HepG2 (cell line): ENCODE data around the gene CLIC6. TPM values are rescaled to one million over a fixed set of nuclear protein-coding genes. Genes with fewer than 3 reads are reported as not detected.

ENCODE experiments used
- ATAC-seq: fragments of 200-7000 bp; cut with Tn5 transposase; 3 replicates; pipeline ENCODE4 v1.9.1; 2020; ENCODE audit warnings: mild to moderate bottlenecking, moderate library complexity
- BruUV-seq: library from RNA; stranded (reverse); fragments of 400-500 nt; replicated peaks from 2 replicates; lab custom pipeline; 2021; lab: Mats Ljungman, UMichigan
- CTCF ChIA-PET: fragments of 300-600 bp; formaldehyde crosslinking; extraction: SDS; loops from one replicate; lab custom pipeline; 2021; ENCODE audit warnings: low total read pairs, inconsistent platforms, low intra/inter-chr PET ratio; lab: Yijun Ruan, JAX
- POLR2A ChIA-PET: fragments of 350-600 bp; sonication (Branson Sonifier 250); formaldehyde crosslinking; loops from one replicate; lab custom pipeline; 2020; ENCODE audit warnings: antibody characterized with exemption, inconsistent platforms; lab: Yijun Ruan, JAX
- DNase-seq: peaks from one replicate; pipeline ENCODE4 v3.0.0-alpha.2; 2015; ENCODE audit warnings: low spot score
- FAIRE-seq: peaks from 3 replicates; lab custom pipeline; 2011; peaks lifted over from hg19 to GRCh38; lab: Jason Lieb, UNC
- H2AFZ ChIP-seq: one replicate; pipeline ENCODE4 v1.6.1; 2011; ENCODE audit warnings: low read length, inconsistent platforms
- H3K27ac ChIP-seq: fragments of 300-600 bp; 3 replicates; pipeline ENCODE4 v1.8.0; 2011; ENCODE audit warnings: mixed run types, mild to moderate bottlenecking, mixed read lengths, low read length, inconsistent platforms; ENCODE audit not compliant: insufficient read depth; ENCODE audit errors: extremely low read length
- H3K27me3 ChIP-seq, 2 experiments: fragments of 200-600 bp in 1 of 2; 2 replicates in 1 of 2; 3 replicates in 1 of 2; pipeline versions ENCODE4 v1.6.0 to v1.8.0; 2011; ENCODE audit warnings: low read length in 2 of 2, mild to moderate bottlenecking in 2 of 2, moderate library complexity in 2 of 2, inconsistent platforms in 1 of 2; ENCODE audit not compliant: insufficient read depth in 2 of 2, control insufficient read depth in 1 of 2
- H3K36me3 ChIP-seq, 2 experiments: fragments of 200-600 bp in 1 of 2; replicated peaks in 1 of 2; 2 replicates in 1 of 2; 3 replicates in 1 of 2; pipeline versions ENCODE4 v1.5.1 to v1.8.0; 2011; ENCODE audit warnings: low read length in 2 of 2, inconsistent platforms in 1 of 2; ENCODE audit not compliant: insufficient read depth in 2 of 2, control insufficient read depth in 1 of 2
- H3K4me1 ChIP-seq: 2 replicates; pipeline ENCODE4 v1.5.1; 2012; ENCODE audit warnings: low read length, inconsistent platforms; ENCODE audit not compliant: insufficient read depth
- H3K4me2 ChIP-seq: 2 replicates; pipeline ENCODE4 v1.6.0; 2011; ENCODE audit warnings: low read depth, low read length, inconsistent platforms
- H3K4me3 ChIP-seq, 3 experiments: fragments of 200-600 bp in 1 of 3; sonication (generic), shearing (Covaris generic) in 1 of 3; replicated peaks in 1 of 3; 2 replicates each; pipeline ENCODE4 v1.5.1; 2011 to 2016; ENCODE audit warnings: low read length in 3 of 3, inconsistent platforms in 2 of 3, low read depth in 2 of 3, mild to moderate bottlenecking in 2 of 3, control low read depth in 1 of 3, mixed read lengths in 1 of 3; ENCODE audit not compliant: insufficient read depth in 1 of 3
- H3K79me2 ChIP-seq: one replicate; pipeline ENCODE4 v1.6.1; 2011; ENCODE audit warnings: low read length, inconsistent platforms; ENCODE audit not compliant: insufficient read depth
- H3K9ac ChIP-seq: 2 replicates; pipeline ENCODE4 v1.6.0; 2011; ENCODE audit warnings: mild to moderate bottlenecking, low read depth, low read length, inconsistent platforms; ENCODE audit not compliant: insufficient read depth
- H3K9me3 ChIP-seq: 2 replicates; pipeline ENCODE4 v1.5.1; 2012; ENCODE audit warnings: mild to moderate bottlenecking, low read length
- H4K20me1 ChIP-seq: 2 replicates; pipeline ENCODE4 v1.6.0; 2011; ENCODE audit warnings: inconsistent platforms, mild to moderate bottlenecking, low read length, moderate library complexity; ENCODE audit not compliant: insufficient read depth
- CBX5 ChIP-seq: sonication (generic); formaldehyde crosslinking; IDR thresholded peaks from 2 replicates; pipeline ENCODE4 v1.4.0; 2020; ENCODE audit warnings: missing genetic modification reagents, borderline replicate concordance
- KDM1A ChIP-seq: IDR thresholded peaks from 2 replicates; pipeline ENCODE4 v1.6.1; 2016; ENCODE audit warnings: missing compliant biosample characterization
- MAFK ChIP-seq, 2 experiments: IDR thresholded peaks in 1 of 2; conservative IDR thresholded peaks in 1 of 2; 2 replicates each; pipeline ENCODE4 v1.6.1; 2011; ENCODE audit warnings: improper control_type of control experiment in 2 of 2, low read length in 2 of 2
- PAX8 ChIP-seq: sonication (generic); formaldehyde crosslinking; IDR thresholded peaks from 2 replicates; pipeline ENCODE4 v1.8.0; 2022; ENCODE audit warnings: mild to moderate bottlenecking, missing genetic modification reagents, borderline replicate concordance
- SOX6 ChIP-seq, 2 experiments: fragments of 450-650 bp in 1 of 2; sonication (generic) in 1 of 2; formaldehyde crosslinking in 1 of 2; IDR thresholded peaks; 2 replicates each; pipeline versions ENCODE4 v1.4.0 to v1.6.1; 2017 to 2020; ENCODE audit warnings: antibody characterized with exemption in 1 of 2, mild to moderate bottlenecking in 1 of 2, missing genetic modification reagents in 1 of 2
- SSRP1 ChIP-seq: IDR thresholded peaks from 2 replicates; pipeline ENCODE4 v1.6.1; 2016; ENCODE audit warnings: control low read depth
- TBP ChIP-seq: sonication (generic); formaldehyde crosslinking; IDR thresholded peaks from 2 replicates; pipeline ENCODE4 v1.5.0; 2020; ENCODE audit warnings: missing genetic modification reagents
- ZBTB34 ChIP-seq: sonication (generic); formaldehyde crosslinking; IDR thresholded peaks from 2 replicates; pipeline ENCODE4 v1.8.0; 2022; ENCODE audit warnings: mild to moderate bottlenecking, missing genetic modification reagents
- ZBTB38 ChIP-seq: sonication (generic); formaldehyde crosslinking; IDR thresholded peaks from 2 replicates; pipeline ENCODE4 v1.5.1; 2020; ENCODE audit warnings: mild to moderate bottlenecking, missing genetic modification reagents
- ZNF205 ChIP-seq: IDR thresholded peaks from 2 replicates; pipeline ENCODE4 v1.6.1; 2018; ENCODE audit warnings: missing biosample characterization, missing genetic modification reagents
- ZNF326 ChIP-seq: sonication (generic); formaldehyde crosslinking; IDR thresholded peaks from 2 replicates; pipeline ENCODE4 v1.4.0; 2020; ENCODE audit warnings: missing genetic modification reagents, borderline replicate concordance
- ZNF547 ChIP-seq: sonication (generic); formaldehyde crosslinking; IDR thresholded peaks from 2 replicates; pipeline ENCODE4 v1.5.1; 2020; ENCODE audit warnings: mild to moderate bottlenecking, missing genetic modification reagents
- ZNF558 ChIP-seq: sonication (generic); formaldehyde crosslinking; IDR thresholded peaks from 2 replicates; pipeline ENCODE4 v1.9.0; 2022; ENCODE audit warnings: mild to moderate bottlenecking, missing genetic modification reagents, borderline replicate concordance
- ZNF562 ChIP-seq: sonication (generic); formaldehyde crosslinking; IDR thresholded peaks from 2 replicates; pipeline ENCODE4 v1.8.0; 2022; ENCODE audit warnings: missing genetic modification reagents, borderline replicate concordance
- ZNF563 ChIP-seq: sonication (generic); formaldehyde crosslinking; IDR thresholded peaks from 2 replicates; pipeline ENCODE4 v1.8.0; 2022; ENCODE audit warnings: mild to moderate bottlenecking, moderate library complexity, missing genetic modification reagents
- ZNF770 ChIP-seq: sonication (generic); formaldehyde crosslinking; IDR thresholded peaks from 2 replicates; pipeline ENCODE4 v1.5.0; 2020; ENCODE audit warnings: mild to moderate bottlenecking, missing genetic modification reagents
- ZNF839 ChIP-seq: sonication (generic); formaldehyde crosslinking; IDR thresholded peaks from 2 replicates; pipeline ENCODE4 v1.4.0; 2020; ENCODE audit warnings: missing genetic modification reagents, mild to moderate bottlenecking, borderline replicate concordance
- ZNF841 ChIP-seq: sonication (generic); formaldehyde crosslinking; IDR thresholded peaks from 2 replicates; pipeline ENCODE4 v1.8.1; 2023; ENCODE audit warnings: missing genetic modification reagents, borderline replicate concordance
- WGBS: methylation state at CpG from one replicate; pipeline ENCODE4 v1.1.6; 2017; ENCODE audit warnings: low lambda C conversion rate; 5-methylcytosine and 5-hydroxymethylcytosine counted together
- in situ Hi-C: cut with HindIII; loops from 2 replicates; pipeline ENCODE4 v1.10.0; 2017; ENCODE audit warnings: low pct_unique_long_range_greater_than_20kb; ENCODE audit not compliant: extremely low pct_ligation_motif_present
- intact Hi-C: fragments of 100-400 bp; cut with micrococcal nuclease; formaldehyde crosslinking; loops from one replicate; pipeline ENCODE4 v1.10.0; 2022; ENCODE audit not compliant: unreplicated experiment
- polyA plus RNA-seq, 8 experiments: library from polyadenylated mRNA; depleted of rRNA in 3 of 8; stranded (reverse) in 7 of 8; unstranded in 1 of 8; fragments of >200 nt; fragmentation: Illumina TruSeq in 4 of 8; extraction: Trizol in 4 of 8; gene quantifications; 2 replicates each; pipeline versions ENCODE4 v1.2.1 to v1.2.3, GENCODE V29; 2011 to 2016; ENCODE audit warnings: low read depth in 4 of 8, missing spikeins in 1 of 8, mixed read lengths in 1 of 8; ENCODE audit not compliant: insufficient read depth in 1 of 8
- total RNA-seq, 5 experiments: library from RNA; depleted of rRNA; stranded (reverse); fragments of >200 nt; fragmentation: Illumina TruSeq; extraction: Trizol; gene quantifications; 2 replicates each; pipeline ENCODE4 v1.2.3, GENCODE V29; 2016; ENCODE audit warnings: low read depth in 1 of 5

Gene CLIC6
- total and polyA plus RNA-seq, 2 of the 13 experiments (the other 11 are each of a cell fraction or from before 2014, with no cell fraction given) = not detected

GRCh38 chr21:34737115-34737514, 68.3 kb downstream of the CLIC6 start:
- in situ Hi-C loops = loop anchor here (25.0 kb wide), 1 partner anchor 675 kb away; no protein-coding TSS in a partner anchor
- POLR2A ChIA-PET = no interaction called here
- ATAC-seq = no peak

GRCh38 chr21:34740198-34740597, 71.4 kb downstream of the CLIC6 start:
- POLR2A ChIA-PET = no interaction called here
- no peak for TF ChIP-seq ZNF770 (CRISPR knock-in tag)
- TF ChIP-seq ZNF547 = no peak
- no peak for TF ChIP-seq SSRP1 (CRISPR knock-in tag)
- no peak for TF ChIP-seq ZBTB34 (CRISPR knock-in tag)
- no peak for TF ChIP-seq SOX6 (IDR thresholded peaks at IDR 0.05)
- TF ChIP-seq SOX6 (CRISPR knock-in tag; IDR thresholded peaks at IDR 0.05) = no peak
- no peak for TF ChIP-seq PAX8
- TF ChIP-seq ZNF326 (CRISPR knock-in tag) = no peak
- no peak for TF ChIP-seq ZNF558 (CRISPR knock-in tag)
- no peak for TF ChIP-seq CBX5 (CRISPR knock-in tag)
- no peak for TF ChIP-seq ZNF562 (CRISPR knock-in tag)
- TF ChIP-seq TBP = no peak
- no peak for TF ChIP-seq ZNF563
- TF ChIP-seq KDM1A (CRISPR knock-in tag) = no peak
- TF ChIP-seq ZNF841 = no peak
- no peak for TF ChIP-seq ZNF205 (CRISPR knock-in tag)
- TF ChIP-seq ZBTB38 = no peak
- TF ChIP-seq, all 625 proteins: peak for 0
- in situ Hi-C loops = loop anchor here (25.0 kb wide), 1 partner anchor 672 kb away; no protein-coding TSS in a partner anchor
- no peak overlapping the region for H3K4me2 ChIP-seq
- DNase-seq (no peak), FAIRE-seq (no peak), ATAC-seq (no peak)
- H3K9me3 ChIP-seq = no peaks in the 10 kb centered on the region
- peaks cover 25% of the 10 kb centered on the region for H3K4me1 ChIP-seq
- H3K4me3 ChIP-seq = no peak overlapping the region
- BruUV-seq = no TSS peak
- no peaks in the 10 kb centered on the region for H3K79me2 ChIP-seq
- H4K20me1 ChIP-seq = no peaks in the 10 kb centered on the region
- H3K36me3 ChIP-seq = no peaks in the 10 kb centered on the region
- 2% methylated on average over 1 of the region's 1 CpG for WGBS
- no peak overlapping the region for H3K9ac ChIP-seq
- H3K27me3 ChIP-seq = peaks cover 0 to 18% of the 10 kb centered on the region in 2 experiments; a peak in 1 of 5 replicates
- no peak overlapping the region for H3K27ac ChIP-seq
- no peak overlapping the region for H2AFZ ChIP-seq
- CTCF ChIA-PET = no interaction called here
- intact Hi-C loops = no loop called here

More at GRCh38 chr21:34737115-34737514, 68.3 kb downstream of the CLIC6 start:
- no peak overlapping the region for H2AFZ ChIP-seq
- 0 out of 2 replicates have a peak overlapping the region, but pooled peaks have one; percentile 24 for H3K4me2 ChIP-seq
- peak; percentile 49 for DNase-seq
- H3K9me3 ChIP-seq = no peaks in the 10 kb centered on the region
- no peaks in the 10 kb centered on the region for H3K79me2 ChIP-seq
- H3K27ac ChIP-seq = no peak overlapping the region
- H3K4me3 ChIP-seq = no peak overlapping the region
- intact Hi-C loops = no loop called here
- H3K9ac ChIP-seq = no peak overlapping the region
- CTCF ChIA-PET = no interaction called here
- 1% methylated on average over 3 of the region's 3 CpGs for WGBS
- peaks cover 0 to 25% of the 10 kb centered on the region in 2 experiments; a peak in 1 of 5 replicates for H3K27me3 ChIP-seq
- BruUV-seq = no TSS peak
- H4K20me1 ChIP-seq = no peaks in the 10 kb centered on the region
- no peaks in the 10 kb centered on the region for H3K36me3 ChIP-seq
- FAIRE-seq = no peak
- H3K4me1 ChIP-seq = peaks cover 20% of the 10 kb centered on the region
- no peak for TF ChIP-seq ZNF839 (CRISPR knock-in tag)
- TF ChIP-seq MAFK (conservative IDR thresholded peaks at IDR 0.05 in 1 of 2, IDR thresholded peaks at IDR 0.05 in 1 of 2; ENCODE audit: low read length in 2 of 2) = 0 out of 4 replicates have a peak, but pooled peaks of 1 of the 2 experiments have one; percentile 25
